HG03521 (cell line): Measurements from ENCODE around the gene ZC3H15.

ENCODE experiments used
- ATAC-seq: cut with Tn5 transposase; IDR thresholded peaks from one replicate; pipeline ENCODE4 v1.9.1; 2021; ENCODE audit warnings: mild to moderate bottlenecking, moderate library complexity; ENCODE audit not compliant: unreplicated experiment

The ZC3H15 gene

DNA sequence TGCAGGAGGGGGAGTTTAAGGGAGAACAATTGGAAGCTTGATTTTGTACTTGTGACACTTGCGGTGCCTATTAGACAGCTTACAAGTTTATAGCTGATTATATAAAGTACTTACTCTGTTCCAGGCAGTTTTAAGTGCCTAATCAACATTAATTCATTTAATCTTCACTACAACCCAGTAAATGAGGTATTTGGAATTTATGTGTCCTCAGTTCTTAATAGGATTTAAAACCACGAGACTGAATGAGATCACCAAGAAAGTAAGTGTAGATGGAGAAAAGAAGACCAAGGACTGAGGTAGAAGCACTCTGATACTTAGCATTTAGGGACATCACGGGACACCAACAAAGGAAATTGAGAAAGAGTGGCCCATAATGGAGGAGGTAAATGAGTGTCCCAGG, 49.8 kb downstream of the ZC3H15 start:
- ATAC-seq = no peak

DNA sequence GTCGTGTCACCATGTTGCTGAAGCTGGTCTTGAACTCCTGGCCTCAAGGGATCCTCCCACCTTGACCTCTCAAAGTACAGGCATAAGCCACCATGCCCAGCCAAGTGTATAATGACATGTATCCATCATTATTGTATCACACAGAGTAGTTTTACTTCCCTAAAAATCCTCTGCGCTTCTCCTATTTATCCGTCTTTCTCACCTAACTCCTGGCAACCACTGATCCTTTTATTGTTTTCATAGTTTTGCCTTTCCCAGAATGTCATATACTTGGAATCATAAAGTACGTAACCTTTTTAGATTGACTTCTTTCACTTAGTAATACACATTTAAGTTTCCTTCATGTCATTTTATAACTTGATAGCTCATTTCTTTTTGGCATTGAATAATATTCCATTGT, 51.0 kb downstream of the ZC3H15 start:
- ATAC-seq = no peak

DNA sequence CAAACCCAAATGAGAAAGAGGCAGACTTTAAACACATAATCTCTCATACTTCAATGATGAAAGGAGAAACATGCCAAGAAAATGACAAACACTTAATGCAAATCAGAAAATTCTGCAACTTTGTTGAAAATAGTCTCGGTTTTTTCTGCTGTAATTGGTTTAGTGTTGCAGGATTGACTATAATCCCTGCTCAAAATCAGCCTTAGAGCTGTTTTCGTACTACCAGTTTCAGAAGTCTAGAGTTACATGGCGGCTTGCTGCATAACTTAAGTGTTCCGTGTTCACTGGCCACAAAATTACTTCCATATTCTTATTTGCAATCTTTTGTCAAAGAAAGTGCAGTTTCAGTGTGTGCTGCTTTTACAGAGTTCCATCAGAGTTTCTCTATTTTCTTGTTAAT, 54.9 kb downstream of the ZC3H15 start:
- no peak for ATAC-seq

DNA sequence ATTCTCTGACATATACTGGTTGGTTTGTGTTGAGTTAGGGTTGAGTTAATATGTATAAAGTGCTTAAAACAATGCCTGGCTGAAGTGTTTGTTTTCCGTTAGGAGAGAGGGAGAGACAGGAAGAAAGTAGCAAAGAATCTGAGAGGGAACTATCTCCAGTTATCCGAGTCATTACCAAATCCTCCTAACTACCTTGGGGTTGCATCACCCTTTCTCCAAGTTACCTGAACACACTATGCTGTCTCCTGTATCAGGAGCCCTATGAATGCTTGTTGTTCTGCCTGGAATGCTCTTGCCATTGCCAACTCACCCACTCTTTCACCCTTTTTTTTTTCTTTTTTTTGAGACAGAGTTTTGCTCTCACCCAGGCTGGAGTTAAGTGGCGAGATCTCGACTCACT, 55.9 kb downstream of the ZC3H15 start:
- ATAC-seq = no peak

GRCh38 chr2:186543561-186544131, 57.6 kb downstream of the ZC3H15 start:
- no peak for ATAC-seq

GRCh38 chr2:186544255-186544675, 58.2 kb downstream of the ZC3H15 start:
- ATAC-seq = no peak

- ATAC-seq = no peak
These were observed 60.8 kb downstream of the ZC3H15 start for GRCh38 chr2:186546846-186547245.

GRCh38 chr2:186551323-186552050, 65.4 kb downstream of the ZC3H15 start:
- no peak for ATAC-seq

DNA sequence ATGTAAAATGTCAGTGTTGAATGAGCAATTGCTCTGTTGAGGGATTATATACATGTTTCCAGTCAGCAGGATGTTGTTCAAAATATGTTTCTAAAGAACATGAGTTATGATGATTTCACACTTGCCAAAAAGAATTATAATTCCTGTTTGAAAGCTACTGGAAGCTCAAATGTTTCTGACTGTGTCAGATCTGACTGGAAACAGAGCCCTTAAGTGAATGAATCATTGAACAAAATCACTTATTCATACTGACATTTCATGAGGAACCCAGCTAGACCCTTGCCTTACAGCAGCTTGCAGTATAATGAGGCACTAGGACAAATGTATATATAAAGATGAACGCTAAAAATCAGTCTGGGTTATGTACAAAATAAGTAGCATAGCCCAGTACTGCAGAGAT, 68.4 kb downstream of the ZC3H15 start:
- no peak for ATAC-seq

- ATAC-seq = no peak
These were observed 69.0 kb downstream of the ZC3H15 start for GRCh38 chr2:186554850-186555671.

DNA sequence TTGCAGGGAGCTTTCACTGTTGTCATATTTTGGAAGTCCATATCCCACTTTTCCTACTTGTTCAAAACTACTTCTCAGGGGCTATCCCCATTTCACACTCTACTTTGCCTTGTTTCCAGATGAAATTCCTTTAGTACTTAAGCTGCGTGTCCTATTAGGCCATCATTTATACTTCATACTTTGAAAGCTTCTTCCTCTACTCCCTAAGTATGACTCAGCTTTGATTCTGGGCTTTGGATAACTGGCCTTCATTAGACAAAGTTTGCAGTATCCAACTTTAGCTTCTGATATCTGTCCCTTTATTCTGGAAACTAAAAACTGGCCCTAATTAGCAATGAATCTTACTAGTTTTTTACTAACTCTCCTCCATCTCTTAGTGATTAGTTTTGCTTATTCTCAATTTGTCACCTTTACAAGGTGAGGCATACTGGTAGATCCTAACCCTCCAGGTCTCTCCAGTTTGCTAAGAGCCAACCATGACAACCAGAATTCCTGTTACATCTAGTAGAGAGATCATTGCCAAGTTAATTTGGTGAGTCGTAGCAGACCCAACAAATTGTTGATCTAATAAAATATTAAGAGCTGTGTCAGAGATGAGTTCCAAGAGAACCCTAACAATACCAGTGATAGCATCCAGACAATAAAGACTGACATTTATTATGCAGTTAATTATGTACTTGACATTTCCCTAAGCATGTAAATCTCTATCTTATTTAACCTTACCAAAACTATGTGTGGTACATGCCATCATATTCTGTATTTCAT, 72.6 kb downstream of the ZC3H15 start:
- ATAC-seq = no peak
